Nucleus accumbens (tissue), 56 donors: Measurements from ENCODE around the gene CTDSP2.
"Not testable (repeated sequence)": the region's sequence is repeated elsewhere in the genome, so short reads cannot be mapped to it uniquely, and the experiment has no call there.

ENCODE experiments used
- DNase-seq, 56 donors: peaks; one replicate each; lab custom pipeline; 2025; lab: John Stamatoyannopoulos, UW

Gene CTDSP2

GRCh38 chr12:57858123-57858522 is 11.6 kb upstream of the CTDSP2 start:
- not testable (repeated sequence) for DNase-seq

GRCh38 chr12:57854965-57855364 is 8.4 kb upstream of the CTDSP2 start:
- no peak for DNase-seq

- no peak for DNase-seq
Observed at GRCh38 chr12:57853864-57854556, 7.5 kb upstream of the CTDSP2 start.

- DNase-seq, result peak in 17 of 56 donors; percentile 22 to 64 (median 37)
Observed at GRCh38 chr12:57852620-57853500, 6.3 kb upstream of the CTDSP2 start.

GRCh38 chr12:57852200-57852599 is 5.7 kb upstream of the CTDSP2 start:
- DNase-seq, result peak in 30 of 56 donors; percentile 19 to 64 (median 37)

GRCh38 chr12:57851552-57851951 is 5.0 kb upstream of the CTDSP2 start:
- no peak for DNase-seq

GRCh38 chr12:57850854-57851430 is 4.4 kb upstream of the CTDSP2 start:
- peak in 14 of 56 donors; percentile 10 to 41 (median 21) for DNase-seq

- DNase-seq, result not testable (repeated sequence)
Observed at GRCh38 chr12:57849447-57849846, 2.9 kb upstream of the CTDSP2 start.

GRCh38 chr12:57849035-57849434 is 2.5 kb upstream of the CTDSP2 start:
- no peak for DNase-seq

GRCh38 chr12:57848208-57848607 is 1.7 kb upstream of the CTDSP2 start:
- DNase-seq, result peak in 1 of 56 donors; percentile 14

GRCh38 chr12:57846285-57846576 is 298 bp downstream of the CTDSP2 start:
- DNase-seq, result peak in 1 of 56 donors; percentile 43

GRCh38 chr12:57845478-57846284 is 848 bp downstream of the CTDSP2 start:
- DNase-seq, result peak; percentile 29 to 91 (median 82)

GRCh38 chr12:57844709-57845477 is 1.6 kb downstream of the CTDSP2 start:
- DNase-seq, result peak in 40 of 56 donors; percentile 11 to 73 (median 44)

GRCh38 chr12:57842342-57843294 is 3.9 kb downstream of the CTDSP2 start:
- DNase-seq, result no peak

GRCh38 chr12:57841445-57841844 is 5.1 kb downstream of the CTDSP2 start:
- no peak for DNase-seq

GRCh38 chr12:57840726-57841125 is 5.8 kb downstream of the CTDSP2 start:
- DNase-seq, result no peak

GRCh38 chr12:57839996-57840395 is 6.5 kb downstream of the CTDSP2 start:
- no peak for DNase-seq

GRCh38 chr12:57838594-57839302 is 7.8 kb downstream of the CTDSP2 start:
- DNase-seq, result no peak
